ENCODE results near the gene PGLYRP3. TPM values are rescaled to one million over a fixed set of nuclear protein-coding genes. Genes with fewer than 3 reads are reported as not detected.

The PGLYRP3 gene, protein sequence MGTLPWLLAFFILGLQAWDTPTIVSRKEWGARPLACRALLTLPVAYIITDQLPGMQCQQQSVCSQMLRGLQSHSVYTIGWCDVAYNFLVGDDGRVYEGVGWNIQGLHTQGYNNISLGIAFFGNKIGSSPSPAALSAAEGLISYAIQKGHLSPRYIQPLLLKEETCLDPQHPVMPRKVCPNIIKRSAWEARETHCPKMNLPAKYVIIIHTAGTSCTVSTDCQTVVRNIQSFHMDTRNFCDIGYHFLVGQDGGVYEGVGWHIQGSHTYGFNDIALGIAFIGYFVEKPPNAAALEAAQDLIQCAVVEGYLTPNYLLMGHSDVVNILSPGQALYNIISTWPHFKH
- total RNA-seq (2014; rRNA removed; shearing (Covaris generic)): not detected in 2 replicates

GRCh38 chr1:153312570-153313186 is at the start of gene PGLYRP3:
PGLYRP3 (minus strand) TSS chr1:153312952; CDS start chr1:153310665, 2,287 bp downstream.
- Histone ChIP-seq H3K36me3 (no peaks in the 10 kb centered on the region), H3K4me3 (no peak within 1 kb of the TSS), H3K27ac (no peak within 1 kb of the TSS), H3K27me3 (no peaks in the 10 kb centered on the region), H3K4me1 (no peaks in the 10 kb centered on the region), H3K9me3 (replicated peaks) (no peaks in the 10 kb centered on the region)
- DNase-seq: no peak

- H3K9me3 ChIP-seq (replicated peaks): no peaks in the 10 kb centered on the region
- H3K4me1 ChIP-seq: no peaks in the 10 kb centered on the region
- no peaks in the 10 kb centered on the region for H3K36me3 ChIP-seq
- no peaks in the 10 kb centered on the region for H3K27me3 ChIP-seq
- no peak for DNase-seq
- H3K27ac ChIP-seq: no peak overlapping the region
- H3K4me3 ChIP-seq: no peak overlapping the region
These were observed 49.5 kb upstream of the PGLYRP3 start for GRCh38 chr1:153362187-153362775.

DNA sequence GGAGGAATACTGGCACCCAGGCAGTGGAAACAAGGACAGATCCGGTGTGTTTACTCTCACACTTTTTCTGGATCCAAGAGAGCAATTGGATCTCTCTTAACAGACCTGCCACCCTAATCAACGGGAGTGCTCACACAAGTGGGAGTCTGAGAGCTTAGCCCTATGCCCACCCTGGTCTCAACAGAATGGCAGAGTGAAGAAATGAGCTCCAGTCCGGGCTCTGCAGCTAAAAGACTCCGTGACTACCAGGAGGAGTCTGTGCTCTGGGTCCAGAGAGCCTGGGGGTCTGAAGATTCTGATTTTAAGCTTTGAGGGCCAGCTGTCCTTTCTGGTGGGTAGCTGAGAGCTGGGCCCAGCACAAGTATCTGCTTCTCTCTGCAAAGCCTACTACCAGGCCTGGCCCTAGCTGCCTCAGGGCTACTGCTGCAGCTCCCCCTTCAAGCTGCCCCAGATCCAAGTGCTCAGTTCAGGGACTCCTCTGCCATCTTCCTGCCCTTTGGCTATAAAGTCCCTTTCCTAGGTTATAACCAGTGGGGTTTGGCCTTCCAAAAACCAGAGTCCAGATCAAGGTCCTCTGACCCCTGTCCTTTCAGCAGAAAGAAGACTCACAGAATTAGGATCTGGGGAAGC is 48.8 kb upstream of the PGLYRP3 start:
- Histone ChIP-seq H3K4me3 (no peak overlapping the region), H3K27ac (no peak overlapping the region), H3K36me3 (no peaks in the 10 kb centered on the region), H3K27me3 (no peaks in the 10 kb centered on the region), H3K9me3 (replicated peaks) (no peaks in the 10 kb centered on the region), H3K4me1 (no peaks in the 10 kb centered on the region)
- DNase-seq: no peak

DNA sequence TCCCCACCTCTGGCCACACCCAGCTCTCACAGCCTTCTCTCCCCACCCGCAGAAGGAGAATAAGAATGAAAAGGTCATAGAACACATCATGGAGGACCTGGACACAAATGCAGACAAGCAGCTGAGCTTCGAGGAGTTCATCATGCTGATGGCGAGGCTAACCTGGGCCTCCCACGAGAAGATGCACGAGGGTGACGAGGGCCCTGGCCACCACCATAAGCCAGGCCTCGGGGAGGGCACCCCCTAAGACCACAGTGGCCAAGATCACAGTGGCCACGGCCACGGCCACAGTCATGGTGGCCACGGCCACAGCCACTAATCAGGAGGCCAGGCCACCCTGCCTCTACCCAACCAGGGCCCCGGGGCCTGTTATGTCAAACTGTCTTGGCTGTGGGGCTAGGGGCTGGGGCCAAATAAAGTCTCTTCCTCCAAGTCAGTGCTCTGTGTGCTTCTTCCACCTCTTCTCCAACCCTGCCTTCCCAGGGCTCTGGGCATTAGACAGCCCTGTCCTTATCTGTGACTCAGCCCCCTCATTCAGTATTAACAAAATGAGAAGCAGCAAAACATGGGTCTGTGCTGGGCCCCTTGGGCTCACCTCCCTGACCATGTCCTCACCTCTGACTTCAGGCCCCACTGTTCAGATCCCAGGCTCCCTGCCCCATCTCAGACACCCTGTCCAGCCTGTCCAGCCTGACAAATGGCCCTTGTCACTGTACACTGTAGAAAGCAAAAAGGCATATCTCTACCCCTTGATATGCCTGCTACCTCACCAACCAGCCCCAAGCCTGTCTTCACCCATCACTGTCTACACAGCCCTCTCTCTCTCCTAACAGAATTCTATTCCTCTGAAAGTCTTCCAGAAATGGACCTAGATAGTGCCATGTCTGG is 48.1 kb upstream of the PGLYRP3 start:
- Histone ChIP-seq H3K9me3 (replicated peaks) (no peaks in the 10 kb centered on the region), H3K27me3 (no peaks in the 10 kb centered on the region), H3K4me1 (no peaks in the 10 kb centered on the region), H3K4me3 (no peak overlapping the region), H3K36me3 (no peaks in the 10 kb centered on the region), H3K27ac (no peak overlapping the region)
- DNase-seq: no peak

- no peak for DNase-seq
- Histone ChIP-seq H3K4me1 (no peaks in the 10 kb centered on the region), H3K27ac (no peak overlapping the region), H3K9me3 (replicated peaks) (no peaks in the 10 kb centered on the region), H3K27me3 (no peaks in the 10 kb centered on the region), H3K4me3 (no peak overlapping the region), H3K36me3 (no peaks in the 10 kb centered on the region)
These were observed 47.4 kb upstream of the PGLYRP3 start for GRCh38 chr1:153360190-153360589.

DNA sequence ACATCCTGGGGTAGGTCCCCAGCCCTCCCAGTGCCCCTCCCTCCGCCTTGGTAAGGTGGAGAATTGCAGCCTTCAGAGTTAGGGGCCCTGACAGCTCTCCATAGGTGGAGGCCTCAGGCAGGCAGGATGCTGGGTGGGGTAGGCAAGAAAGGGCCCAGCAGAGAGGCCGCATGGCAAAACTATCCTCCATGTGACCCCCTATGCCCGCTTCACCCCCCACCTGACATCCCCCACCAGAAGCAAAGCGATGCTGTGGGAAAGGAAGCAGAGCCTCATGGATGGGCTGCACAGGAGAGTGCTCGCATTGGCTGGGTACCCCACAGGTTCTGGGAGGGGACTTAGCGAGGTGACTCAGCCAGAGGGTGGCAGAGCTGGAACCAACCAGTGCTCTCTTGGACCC is 46.5 kb upstream of the PGLYRP3 start:
- Histone ChIP-seq H3K9me3 (replicated peaks) (no peaks in the 10 kb centered on the region), H3K27ac (no peak overlapping the region), H3K4me1 (no peaks in the 10 kb centered on the region), H3K36me3 (no peaks in the 10 kb centered on the region), H3K27me3 (no peaks in the 10 kb centered on the region), H3K4me3 (no peak overlapping the region)
- DNase-seq: no peak

DNA sequence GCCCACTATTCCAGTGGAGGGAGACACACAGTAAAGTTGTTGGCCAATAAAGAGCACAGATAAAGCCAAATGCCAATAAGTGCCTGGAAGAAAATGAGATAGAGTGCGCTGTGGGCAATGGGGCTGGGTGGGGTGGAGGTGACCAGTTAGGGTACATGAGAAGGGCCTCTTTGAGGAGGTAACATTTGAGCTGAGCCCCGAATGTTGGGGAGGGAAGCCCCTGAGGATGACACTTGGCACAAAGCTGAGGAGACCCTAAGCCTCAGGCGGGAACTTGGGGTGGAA is 45.9 kb upstream of the PGLYRP3 start:
- Histone ChIP-seq H3K27ac (no peak overlapping the region), H3K9me3 (replicated peaks) (no peaks in the 10 kb centered on the region), H3K36me3 (no peaks in the 10 kb centered on the region), H3K4me1 (no peaks in the 10 kb centered on the region), H3K27me3 (no peaks in the 10 kb centered on the region), H3K4me3 (no peak overlapping the region)
- DNase-seq: no peak

- Histone ChIP-seq H3K4me3 (no peak within 1 kb of the TSS), H3K27me3 (no peaks in the 10 kb centered on the region), H3K4me1 (no peaks in the 10 kb centered on the region), H3K9me3 (replicated peaks) (no peaks in the 10 kb centered on the region), H3K27ac (no peak within 1 kb of the TSS), H3K36me3 (no peaks in the 10 kb centered on the region)
- DNase-seq: no peak
These were observed 45.3 kb upstream of the PGLYRP3 start, which contains the start of gene S100A9 for GRCh38 chr1:153357853-153358690. S100A9 (plus strand) TSS chr1:153357854; CDS start chr1:153358284, 430 bp downstream.

- no peak for DNase-seq
- Histone ChIP-seq H3K36me3 (no peaks in the 10 kb centered on the region), H3K4me1 (no peaks in the 10 kb centered on the region), H3K27me3 (no peaks in the 10 kb centered on the region), H3K27ac (no peak overlapping the region), H3K9me3 (replicated peaks) (no peaks in the 10 kb centered on the region), H3K4me3 (no peak overlapping the region)
These were observed 44.5 kb upstream of the PGLYRP3 start for GRCh38 chr1:153357076-153357852.

DNA sequence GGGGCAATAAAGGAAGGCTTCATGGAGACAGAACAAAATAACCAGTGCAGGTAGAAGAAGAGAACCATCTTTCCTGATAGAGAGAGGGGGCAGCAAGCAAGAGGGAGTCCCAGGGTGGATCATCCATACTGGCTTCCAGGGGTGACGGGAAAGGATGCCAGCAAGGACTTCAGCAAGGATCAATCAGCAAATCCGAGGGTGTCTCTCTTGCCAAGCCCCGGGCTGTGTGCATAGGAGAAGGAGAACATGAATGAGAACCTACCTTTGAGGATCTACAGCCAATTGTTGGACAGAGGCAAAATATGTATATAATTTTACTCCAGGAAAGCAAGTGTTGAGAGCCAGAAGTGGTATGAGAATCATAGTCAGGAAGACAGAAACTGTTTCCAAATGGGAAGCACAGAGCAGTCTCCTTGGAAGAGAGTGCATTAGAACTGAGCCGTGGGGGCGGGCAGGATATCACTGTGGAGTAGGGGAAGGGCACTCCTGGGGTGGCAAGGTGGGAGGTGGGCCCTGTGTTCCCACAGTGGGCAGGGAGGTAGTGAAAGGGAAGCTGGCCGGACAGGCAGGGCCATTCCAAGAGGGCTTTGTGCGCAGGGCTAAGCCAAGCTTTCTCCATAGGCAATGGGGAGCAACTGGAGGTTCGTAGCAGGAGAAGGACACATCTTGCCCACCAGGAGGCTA is 43.8 kb upstream of the PGLYRP3 start:
- Histone ChIP-seq H3K27ac (no peak overlapping the region), H3K4me1 (no peaks in the 10 kb centered on the region), H3K27me3 (no peaks in the 10 kb centered on the region), H3K36me3 (no peaks in the 10 kb centered on the region), H3K4me3 (no peak overlapping the region), H3K9me3 (replicated peaks) (no peaks in the 10 kb centered on the region)
- no peak for DNase-seq

GRCh38 chr1:153355445-153356071 is 42.8 kb upstream of the PGLYRP3 start:
- Histone ChIP-seq H3K4me3 (no peak overlapping the region), H3K9me3 (replicated peaks) (no peaks in the 10 kb centered on the region), H3K36me3 (no peaks in the 10 kb centered on the region), H3K4me1 (no peaks in the 10 kb centered on the region), H3K27me3 (no peaks in the 10 kb centered on the region), H3K27ac (no peak overlapping the region)
- DNase-seq: peak; percentile 45 to 63

DNA sequence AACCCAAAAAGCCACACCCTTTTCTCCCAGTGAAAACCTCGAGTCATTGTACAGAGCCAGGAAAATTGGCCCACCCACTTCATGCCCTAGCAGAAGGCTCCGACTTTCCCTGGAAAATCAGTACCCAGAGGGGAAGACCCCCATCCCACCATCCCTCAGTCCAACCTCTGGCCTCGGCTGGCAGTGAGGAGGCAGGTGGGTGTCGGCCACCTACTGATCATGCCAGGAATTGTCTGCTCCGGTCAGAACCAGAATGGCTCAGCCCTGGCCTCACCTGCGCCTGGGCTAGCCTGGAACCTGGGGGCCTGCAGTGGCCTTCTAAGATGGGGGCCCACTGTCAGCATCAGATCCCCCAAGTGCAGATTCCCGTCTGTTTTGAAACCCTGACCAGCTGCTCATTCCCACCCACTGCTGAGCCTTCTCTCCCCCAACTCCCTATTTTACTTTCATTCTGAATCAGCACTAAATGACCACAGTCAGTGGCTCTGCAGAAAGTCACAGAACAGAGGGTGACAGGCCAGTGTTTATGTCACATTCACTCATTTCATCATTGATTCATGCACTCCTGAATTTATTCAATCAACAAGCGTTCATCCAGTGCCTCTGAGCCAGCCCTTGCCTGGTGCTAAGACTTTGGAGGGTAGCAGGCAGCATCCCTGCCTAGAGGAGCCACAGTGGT is 41.9 kb upstream of the PGLYRP3 start:
- Histone ChIP-seq H3K9me3 (replicated peaks) (no peaks in the 10 kb centered on the region), H3K4me1 (no peaks in the 10 kb centered on the region), H3K36me3 (no peaks in the 10 kb centered on the region), H3K4me3 (no peak overlapping the region), H3K27ac (no peak overlapping the region), H3K27me3 (no peaks in the 10 kb centered on the region)
- no peak for DNase-seq
